HEK293 (cell line): ENCODE measurements around the gene PPM1L.

Experiments
- CTCF ChIA-PET: fragments of 350-600 bp; formaldehyde crosslinking; extraction: SDS; loops from one replicate; lab custom pipeline; 2021; ENCODE audit warnings: antibody characterized with exemption; lab: Yijun Ruan, JAX
- POLR2A ChIA-PET: fragments of 300-600 bp; formaldehyde crosslinking; extraction: SDS; loops from one replicate; lab custom pipeline; 2020; ENCODE audit warnings: antibody characterized with exemption, inconsistent platforms; lab: Yijun Ruan, JAX
- H3K27ac ChIP-seq: fragments of 200-500 bp; sonication (Bioruptor generic); 2 replicates; pipeline ENCODE4 v1.5.1; 2014; ENCODE audit warnings: low read depth, low read length, control low read depth, inconsistent platforms; ENCODE audit errors: extremely low read depth
- H3K36me3 ChIP-seq, 2 experiments: fragments of 200-500 bp in 1 of 2; sonication (Bioruptor generic) in 1 of 2; 1 replicate in 1 of 2; 2 replicates in 1 of 2; pipeline ENCODE4 v1.5.1; 2014 to 2017; ENCODE audit warnings: inconsistent platforms in 2 of 2, low read length in 2 of 2; ENCODE audit not compliant: control insufficient read depth in 2 of 2, insufficient read depth in 1 of 2
- H3K4me1 ChIP-seq: fragments of 200-500 bp; sonication (Bioruptor generic); 2 replicates; pipeline ENCODE4 v1.5.1; 2014; ENCODE audit warnings: mild to moderate bottlenecking, low read length, inconsistent platforms; ENCODE audit not compliant: control insufficient read depth, insufficient read depth
- H3K4me3 ChIP-seq: 2 replicates; pipeline ENCODE4 v1.5.1; 2011; ENCODE audit warnings: low read depth, mild to moderate bottlenecking, control low read depth, low read length, moderate library complexity
- H3K9me3 ChIP-seq: fragments of 200-500 bp; sonication (Bioruptor generic); 2 replicates; pipeline ENCODE4 v1.5.1; 2014; ENCODE audit warnings: low read depth, low read length, inconsistent platforms; ENCODE audit not compliant: control insufficient read depth, insufficient read depth
- BCL11A ChIP-seq: fragments of 450-650 bp; formaldehyde crosslinking; IDR thresholded peaks from 2 replicates; pipeline ENCODE4 v1.5.1; 2016; ENCODE audit warnings: low read depth, missing biosample characterization, missing genetic modification characterization
- BCL11B ChIP-seq: fragments of 450-650 bp; formaldehyde crosslinking; IDR thresholded peaks from 2 replicates; pipeline ENCODE4 v1.5.1; 2016; ENCODE audit warnings: low read depth, missing biosample characterization, missing genetic modification characterization
- HOXC10 ChIP-seq: sonication (generic); formaldehyde crosslinking; IDR thresholded peaks from 2 replicates; pipeline ENCODE4 v1.8.1; 2023; ENCODE audit warnings: mild to moderate bottlenecking, missing genetic modification reagents
- INSM2 ChIP-seq: fragments of 450-650 bp; formaldehyde crosslinking; IDR thresholded peaks from 2 replicates; pipeline ENCODE4 v1.5.1; 2016; ENCODE audit warnings: missing biosample characterization, missing genetic modification characterization
- KLF8 ChIP-seq: fragments of 450-650 bp; formaldehyde crosslinking; IDR thresholded peaks from 2 replicates; pipeline ENCODE4 v1.5.1; 2016; ENCODE audit warnings: missing biosample characterization, missing genetic modification characterization
- MEIS1 ChIP-seq: sonication (generic); formaldehyde crosslinking; IDR thresholded peaks from 2 replicates; pipeline ENCODE4 v1.8.1; 2022; ENCODE audit warnings: missing genetic modification reagents, mild to moderate bottlenecking, borderline replicate concordance
- MYNN ChIP-seq: fragments of 450-650 bp; formaldehyde crosslinking; IDR thresholded peaks from 2 replicates; pipeline ENCODE4 v1.5.1; 2016; ENCODE audit warnings: missing biosample characterization, missing genetic modification characterization, borderline replicate concordance
- OVOL3 ChIP-seq: fragments of 450-650 bp; formaldehyde crosslinking; IDR thresholded peaks from 2 replicates; pipeline ENCODE4 v1.5.1; 2016; ENCODE audit warnings: missing biosample characterization, missing genetic modification characterization
- PRDM10 ChIP-seq: fragments of 450-650 bp; formaldehyde crosslinking; IDR thresholded peaks from 2 replicates; pipeline ENCODE4 v1.5.1; 2016; ENCODE audit warnings: missing biosample characterization, missing genetic modification characterization
- SP2 ChIP-seq: fragments of 450-650 bp; formaldehyde crosslinking; IDR thresholded peaks from 2 replicates; pipeline ENCODE4 v1.5.1; 2016; ENCODE audit warnings: missing biosample characterization, missing genetic modification characterization
- SP7 ChIP-seq: fragments of 450-650 bp; formaldehyde crosslinking; IDR thresholded peaks from 2 replicates; pipeline ENCODE4 v1.5.1; 2016; ENCODE audit warnings: missing biosample characterization, missing genetic modification characterization
- ZNF112 ChIP-seq: fragments of 450-650 bp; formaldehyde crosslinking; IDR thresholded peaks from 2 replicates; pipeline ENCODE4 v1.5.0; 2017; ENCODE audit warnings: missing biosample characterization, missing genetic modification characterization
- ZNF132 ChIP-seq: fragments of 450-650 bp; formaldehyde crosslinking; IDR thresholded peaks from 2 replicates; pipeline ENCODE4 v1.5.1; 2017; ENCODE audit warnings: missing biosample characterization, missing genetic modification characterization, borderline replicate concordance
- ZNF133 ChIP-seq: fragments of 450-650 bp; formaldehyde crosslinking; IDR thresholded peaks from 2 replicates; pipeline ENCODE4 v1.5.1; 2016; ENCODE audit warnings: missing biosample characterization, missing genetic modification characterization
- ZNF239 ChIP-seq: fragments of 450-650 bp; formaldehyde crosslinking; IDR thresholded peaks from 2 replicates; pipeline ENCODE4 v1.5.1; 2016; ENCODE audit warnings: missing biosample characterization, missing genetic modification characterization
- ZNF366 ChIP-seq: fragments of 450-650 bp; formaldehyde crosslinking; conservative IDR thresholded peaks from 2 replicates; pipeline ENCODE4 v1.5.1; 2016; ENCODE audit warnings: missing biosample characterization, missing genetic modification characterization
- ZNF433 ChIP-seq: fragments of 450-650 bp; formaldehyde crosslinking; IDR thresholded peaks from 2 replicates; pipeline ENCODE4 v1.5.1; 2016; ENCODE audit warnings: missing biosample characterization, missing genetic modification characterization, low read depth
- ZNF548 ChIP-seq: fragments of 450-650 bp; formaldehyde crosslinking; IDR thresholded peaks from 2 replicates; pipeline ENCODE4 v1.5.1; 2016; ENCODE audit warnings: missing biosample characterization, missing genetic modification characterization
- ZNF639 ChIP-seq: fragments of 450-650 bp; formaldehyde crosslinking; IDR thresholded peaks from 2 replicates; pipeline ENCODE4 v1.5.1; 2016; ENCODE audit warnings: missing biosample characterization, missing genetic modification characterization
- ZNF645 ChIP-seq: fragments of 450-650 bp; formaldehyde crosslinking; IDR thresholded peaks from 2 replicates; pipeline ENCODE4; 2016; ENCODE audit warnings: missing biosample characterization, missing genetic modification characterization
- ZNF654 ChIP-seq: fragments of 450-650 bp; formaldehyde crosslinking; IDR thresholded peaks from 2 replicates; pipeline ENCODE4 v1.5.1; 2016; ENCODE audit warnings: low read depth, missing biosample characterization, missing genetic modification characterization
- ZNF664 ChIP-seq: fragments of 450-650 bp; formaldehyde crosslinking; IDR thresholded peaks from 2 replicates; pipeline ENCODE4 v1.5.1; 2016; ENCODE audit warnings: missing biosample characterization, missing genetic modification characterization
- ZNF677 ChIP-seq: fragments of 450-650 bp; IDR thresholded peaks from 2 replicates; pipeline ENCODE4 v1.5.0; 2018; ENCODE audit warnings: missing biosample characterization, mild to moderate bottlenecking, missing genetic modification characterization, moderate library complexity
- ZNF768 ChIP-seq: fragments of 450-650 bp; formaldehyde crosslinking; IDR thresholded peaks from 2 replicates; pipeline ENCODE4 v1.5.1; 2018; ENCODE audit warnings: missing biosample characterization, mild to moderate bottlenecking, missing genetic modification characterization

The PPM1L gene

GRCh38 chr3:161082063-161082462 lies 326.0 kb downstream of the PPM1L start (continued):
- no peak for TF ChIP-seq OVOL3 (tag by site-specific recombination)
- TF ChIP-seq SP2 (tag by site-specific recombination) = no peak
- TF ChIP-seq ZNF112 (tag by site-specific recombination) = no peak
- no peak for TF ChIP-seq HOXC10 (CRISPR knock-in tag)
- no peak for TF ChIP-seq ZNF548 (tag by site-specific recombination)
- TF ChIP-seq INSM2 = no peak
- TF ChIP-seq ZNF132 (tag by site-specific recombination) = no peak
- no peak for TF ChIP-seq SP7 (tag by site-specific recombination)

- POLR2A ChIA-PET = no interaction called here
- CTCF ChIA-PET = no interaction called here
Measured at GRCh38 chr3:161083131-161083530, 327.1 kb downstream of the PPM1L start.

GRCh38 chr3:161084277-161084676 lies 328.2 kb downstream of the PPM1L start:
- no peaks in the 10 kb centered on the region for H3K36me3 ChIP-seq
- H3K9me3 ChIP-seq = no peaks in the 10 kb centered on the region
- H3K4me3 ChIP-seq = no peak overlapping the region
- POLR2A ChIA-PET = no interaction called here
- CTCF ChIA-PET = no interaction called here
- H3K27ac ChIP-seq = no peak overlapping the region
- H3K4me1 ChIP-seq = no peaks in the 10 kb centered on the region
- TF ChIP-seq ZNF433 (tag by site-specific recombination) (no peak), ZNF654 (no peak), ZNF677 (tag by site-specific recombination) (no peak), ZNF133 (tag by site-specific recombination) (no peak), MYNN (tag by site-specific recombination) (no peak), MEIS1 (CRISPR knock-in tag) (no peak), ZNF645 (tag by site-specific recombination) (no peak), KLF8 (tag by site-specific recombination) (no peak), ZNF664 (tag by site-specific recombination) (no peak), ZNF239 (tag by site-specific recombination) (no peak), ZNF768 (tag by site-specific recombination) (no peak)

More at GRCh38 chr3:161083131-161083530, 327.1 kb downstream of the PPM1L start:
- no peaks in the 10 kb centered on the region for H3K36me3 ChIP-seq
- H3K27ac ChIP-seq = no peak overlapping the region
- no peak for TF ChIP-seq BCL11B (tag by site-specific recombination)
- 0 out of 2 replicates have a peak, but pooled peaks have one; percentile 10 for TF ChIP-seq PRDM10 (tag by site-specific recombination)
- TF ChIP-seq SP7 (tag by site-specific recombination) = no peak
- no peak for TF ChIP-seq ZNF639 (tag by site-specific recombination)
- no peak for TF ChIP-seq BCL11A
- TF ChIP-seq ZNF366 (tag by site-specific recombination) = no peak
- H3K4me3 ChIP-seq = no peak overlapping the region
- H3K9me3 ChIP-seq = no peaks in the 10 kb centered on the region
- H3K4me1 ChIP-seq = no peaks in the 10 kb centered on the region
